HT-29 (cell line): ENCODE results near the gene GSTM3. TPM values are rescaled to one million over a fixed set of nuclear protein-coding genes. Genes with fewer than 3 reads are reported as not detected.
"Not testable (repeated sequence)": the region's sequence is repeated elsewhere in the genome, so short reads cannot be mapped to it uniquely, and the experiment has no call there.

ENCODE experiments used
- DNase-seq: peaks from one replicate; pipeline ENCODE4 v3.0.0-alpha.2; 2015; ENCODE audit warnings: low spot score
- total RNA-seq: library from RNA; depleted of rRNA; stranded (reverse); fragments of >200 nt; shearing (Covaris generic); gene quantifications from 2 replicates; pipeline ENCODE4 v1.2.3, GENCODE V29; 2014

Gene GSTM3
- total RNA-seq, 1 experiment from 2014 or later = not detected

- no peak for DNase-seq
Measured at GRCh38 chr1:109726728-109727373, 14.0 kb downstream of the GSTM3 start.

GRCh38 chr1:109726007-109726406, 14.8 kb downstream of the GSTM3 start:
- DNase-seq = no peak

GRCh38 chr1:109725510-109725909, 15.3 kb downstream of the GSTM3 start:
- no peak for DNase-seq

- DNase-seq = no peak
Measured at GRCh38 chr1:109724933-109725332, 15.9 kb downstream of the GSTM3 start.

DNA sequence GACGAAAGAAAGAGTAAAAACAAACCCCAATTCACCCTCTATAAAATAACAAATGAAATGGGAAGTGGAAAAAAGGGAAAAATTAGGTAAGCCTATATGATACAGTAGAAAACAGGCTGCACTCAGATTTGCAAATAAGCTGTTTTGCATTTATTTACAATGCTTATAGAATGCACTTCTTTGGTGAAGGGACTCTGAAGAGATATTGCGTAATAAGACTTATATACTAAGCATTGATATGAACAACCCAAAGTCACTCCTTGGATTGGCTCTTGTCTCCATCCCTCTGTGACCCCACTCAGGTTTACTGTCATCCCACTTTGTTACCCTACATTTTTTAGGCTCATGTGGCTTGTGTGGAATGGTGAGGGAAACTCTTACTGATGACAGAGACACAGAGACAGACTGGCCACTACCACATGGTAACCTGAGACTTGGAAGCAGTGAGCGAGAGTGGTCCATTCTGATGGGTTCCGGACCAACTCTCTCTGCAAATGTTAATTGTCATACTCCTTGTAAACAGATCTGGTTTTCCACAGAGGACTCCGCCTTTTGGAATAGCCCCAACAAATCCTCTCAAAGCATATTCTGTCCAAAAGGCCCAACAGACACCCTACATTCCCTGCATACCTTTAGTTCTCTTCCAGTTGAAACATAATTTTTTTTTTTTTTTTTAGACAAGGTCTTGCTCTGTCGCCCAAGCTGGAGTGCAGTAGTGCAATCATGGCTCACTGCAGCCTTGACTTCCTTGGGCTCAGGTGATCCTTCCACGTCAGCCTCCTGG, 17.7 kb downstream of the GSTM3 start:
- no peak for DNase-seq

- no peak for DNase-seq
Measured at GRCh38 chr1:109721971-109722370, 18.9 kb downstream of the GSTM3 start.

DNA sequence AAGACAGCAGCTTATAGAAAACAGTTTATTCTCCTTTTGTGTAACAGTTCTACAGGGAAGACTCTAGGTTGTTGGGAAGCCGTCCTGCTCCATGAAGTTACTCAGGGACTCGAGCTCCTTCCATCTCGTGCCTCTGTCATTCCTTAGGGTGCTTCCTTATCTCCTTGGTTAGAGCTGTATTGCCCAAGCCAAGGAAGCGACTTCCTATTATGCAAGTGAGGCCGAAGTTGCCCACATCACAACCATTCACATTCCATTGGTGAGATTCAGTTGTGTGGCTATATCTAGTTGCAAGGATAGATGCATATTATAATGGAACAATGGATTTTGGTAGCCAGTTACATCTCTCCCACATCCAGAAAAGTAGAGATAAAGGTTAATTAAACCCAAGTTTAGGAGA, 19.8 kb downstream of the GSTM3 start:
- peak; percentile 1 for DNase-seq

- peak; percentile 2 for DNase-seq
Measured at GRCh38 chr1:109719337-109719837, 21.5 kb downstream of the GSTM3 start.

DNA sequence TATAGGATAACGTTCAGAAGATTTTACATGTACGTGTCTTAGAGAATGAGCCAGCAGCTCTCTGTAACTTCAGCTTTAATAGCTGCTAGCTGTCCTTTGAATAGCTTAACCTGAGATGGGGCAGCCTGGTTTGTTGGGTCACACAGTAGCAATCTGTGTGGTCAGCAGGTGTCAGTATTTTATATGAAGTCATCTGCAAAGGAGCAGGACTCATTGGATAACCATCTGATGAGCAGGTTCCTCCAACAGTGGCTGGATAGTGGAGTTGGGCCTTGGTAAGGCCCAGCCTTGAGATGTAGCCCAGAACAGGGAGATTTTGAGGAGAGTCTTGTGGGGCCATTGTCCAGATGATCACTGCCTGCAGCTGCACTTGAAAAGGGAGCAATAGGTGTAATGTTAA, 22.3 kb downstream of the GSTM3 start:
- peak; percentile 80 for DNase-seq

GRCh38 chr1:109717729-109718128, 23.1 kb downstream of the GSTM3 start:
- DNase-seq = no peak

DNA sequence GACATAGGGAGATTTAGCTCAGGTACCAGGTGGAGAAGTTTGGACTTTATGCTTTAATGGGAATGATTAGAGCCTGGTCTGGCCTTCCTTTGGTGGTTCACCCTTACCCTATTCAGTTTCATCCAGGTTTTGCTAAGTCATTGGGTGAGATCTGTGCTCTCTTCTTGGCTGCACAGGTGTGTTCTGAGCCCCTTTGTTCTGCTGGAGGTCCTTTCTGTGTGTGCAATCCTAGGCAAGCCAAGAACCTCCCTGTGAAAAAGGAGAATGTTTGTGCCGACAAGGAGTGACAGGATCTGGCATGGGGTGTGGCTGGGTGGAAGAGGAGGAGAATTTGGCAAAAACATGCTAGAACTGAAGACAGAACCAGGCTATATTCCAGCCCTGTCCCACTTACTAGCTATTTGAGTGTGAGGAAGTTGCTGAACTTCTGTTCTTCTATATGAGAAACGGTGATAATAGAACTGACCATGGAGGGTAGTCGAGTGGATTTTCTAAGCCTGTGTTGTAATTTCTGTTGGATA, 24.2 kb downstream of the GSTM3 start:
- no peak for DNase-seq

GRCh38 chr1:109716121-109716520, 24.7 kb downstream of the GSTM3 start:
- no peak for DNase-seq

DNA sequence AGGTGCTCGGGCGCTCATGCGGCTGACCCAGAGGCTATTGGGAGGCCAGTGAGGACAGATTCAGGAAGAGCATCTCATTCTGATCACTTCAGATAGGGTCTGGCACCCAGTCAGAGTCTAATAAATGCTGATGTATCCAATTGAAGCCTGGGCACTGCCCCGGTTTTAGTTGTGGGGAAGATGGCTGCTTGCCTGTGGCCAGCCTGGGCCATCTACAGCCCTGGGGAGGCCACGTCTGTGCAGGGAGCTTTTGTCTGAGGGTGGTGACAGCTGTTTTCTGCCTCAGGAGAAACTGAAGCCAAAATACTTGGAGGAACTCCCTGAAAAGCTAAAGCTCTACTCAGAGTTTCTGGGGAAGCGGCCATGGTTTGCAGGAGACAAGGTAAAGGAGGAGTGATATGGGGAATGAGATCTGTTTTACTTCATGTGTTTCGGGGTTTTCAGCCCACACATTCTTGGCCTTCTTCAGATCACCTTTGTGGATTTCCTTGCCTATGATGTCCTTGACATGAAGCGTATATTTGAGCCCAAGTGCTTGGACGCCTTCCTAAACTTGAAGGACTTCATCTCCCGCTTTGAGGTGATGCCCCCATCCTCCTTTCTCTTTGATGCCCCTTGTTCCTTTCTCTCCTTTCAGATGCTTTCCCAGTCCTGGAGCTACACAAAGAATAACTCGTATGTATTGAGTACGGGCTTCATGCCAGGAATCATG, 26.0 kb downstream of the GSTM3 start:
- DNase-seq = no peak

DNA sequence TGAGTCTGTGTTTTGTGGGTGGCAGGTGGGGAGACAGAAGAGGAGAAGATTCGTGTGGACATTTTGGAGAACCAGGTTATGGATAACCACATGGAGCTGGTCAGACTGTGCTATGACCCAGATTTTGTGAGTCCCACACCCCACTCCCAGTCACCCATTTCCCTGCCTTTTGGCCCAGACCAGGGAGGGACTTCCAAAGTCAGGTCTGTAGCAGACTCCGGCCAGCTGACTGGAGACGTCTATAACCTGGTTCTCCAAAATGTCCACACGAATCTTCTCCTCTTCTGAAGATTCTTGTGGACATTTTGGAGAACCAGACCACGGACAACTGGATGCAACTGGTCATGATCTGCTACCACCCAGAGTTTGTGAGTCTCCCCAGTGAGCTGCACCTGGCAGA, 27.2 kb downstream of the GSTM3 start:
- no peak for DNase-seq

GRCh38 chr1:109712321-109712864, 28.4 kb downstream of the GSTM3 start:
- DNase-seq = no peak

- DNase-seq = not testable (repeated sequence)
Measured at GRCh38 chr1:109711593-109712320, 29.1 kb downstream of the GSTM3 start, which contains the start of gene GSTM5. Gene GSTM5 (plus strand): TSS chr1:109712251. CDS start chr1:109712313, 62 bp downstream.

GRCh38 chr1:109709822-109710221, 31.0 kb downstream of the GSTM3 start:
- DNase-seq = not testable (repeated sequence)

DNA sequence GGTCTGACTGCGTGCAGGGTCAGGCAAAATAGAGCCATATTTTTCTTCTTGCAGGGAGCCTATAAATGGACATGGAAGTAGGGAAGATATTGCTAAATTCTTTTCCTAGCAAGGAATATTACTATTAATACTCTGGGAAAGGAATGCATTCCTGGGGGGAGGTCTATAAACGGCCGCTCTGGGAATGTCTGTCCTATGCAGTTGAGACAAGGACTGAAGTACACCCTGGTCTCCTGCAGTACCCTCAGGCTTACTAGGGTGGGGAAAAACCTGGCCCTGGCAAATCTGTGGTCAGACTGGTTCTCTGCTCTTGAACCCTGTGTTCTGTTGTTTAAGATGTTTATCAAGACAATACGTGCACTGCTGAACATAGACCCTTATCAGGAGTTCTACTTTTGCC, 31.9 kb downstream of the GSTM3 start:
- DNase-seq = not testable (repeated sequence)

DNA sequence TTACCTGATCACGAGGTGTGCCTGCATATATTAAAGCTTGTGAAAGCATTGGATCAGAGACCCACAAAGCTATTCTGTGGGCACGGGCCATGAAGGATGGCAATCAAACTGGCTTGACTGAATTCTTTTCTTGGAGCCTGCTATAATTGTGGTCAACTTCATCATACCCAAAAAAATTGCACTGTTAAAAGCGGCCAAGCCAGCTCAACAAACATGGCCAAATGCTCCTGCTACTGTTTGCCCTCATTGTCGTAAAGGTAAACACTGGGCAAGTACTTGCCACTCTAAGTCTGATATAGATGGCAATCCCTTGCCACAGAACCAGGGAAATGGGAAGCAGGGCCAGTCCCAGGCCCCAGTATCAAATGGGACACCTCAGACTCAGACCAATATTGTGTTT, 35.4 kb downstream of the GSTM3 start:
- no peak for DNase-seq

DNA sequence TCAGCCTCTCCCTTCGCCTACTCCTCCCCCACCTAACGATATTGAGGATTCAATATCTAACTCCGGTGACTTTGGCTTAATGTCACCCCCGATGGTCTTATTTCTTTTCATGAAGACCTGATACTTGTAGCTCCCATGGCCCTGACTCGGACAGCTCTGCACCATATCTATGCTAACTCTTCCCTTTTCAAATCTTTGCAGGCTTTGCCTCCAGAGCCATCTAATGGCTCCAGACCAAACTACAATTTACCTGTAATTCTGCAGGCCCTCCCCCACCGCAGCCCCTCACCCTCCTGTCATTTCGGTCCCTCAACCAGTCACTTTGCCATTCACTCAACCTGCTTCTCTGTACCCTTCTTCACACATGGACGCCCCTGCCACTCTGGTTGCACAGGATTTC, 36.7 kb downstream of the GSTM3 start:
- DNase-seq = no peak

DNA sequence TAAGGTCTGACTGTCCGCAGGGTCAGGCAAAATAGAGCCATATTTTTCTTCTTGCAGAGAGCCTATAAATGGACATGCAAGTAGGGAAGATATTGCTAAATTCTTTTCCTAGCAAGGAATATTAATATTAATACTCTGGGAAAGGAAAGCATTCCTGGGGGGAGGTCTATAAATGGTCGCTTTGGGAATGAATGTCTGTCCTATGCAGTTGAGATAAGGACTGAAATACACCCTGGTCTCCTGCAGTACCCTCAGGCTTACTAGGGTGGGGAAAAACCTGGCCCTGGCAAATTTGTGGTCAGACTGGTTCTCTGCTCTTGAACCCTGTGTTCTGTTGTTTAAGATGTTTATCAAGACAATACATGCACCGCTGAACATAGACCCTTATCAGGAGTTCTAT, 37.9 kb downstream of the GSTM3 start:
- DNase-seq = not testable (repeated sequence)
